ENCODE results near the gene GPX3.

DNA sequence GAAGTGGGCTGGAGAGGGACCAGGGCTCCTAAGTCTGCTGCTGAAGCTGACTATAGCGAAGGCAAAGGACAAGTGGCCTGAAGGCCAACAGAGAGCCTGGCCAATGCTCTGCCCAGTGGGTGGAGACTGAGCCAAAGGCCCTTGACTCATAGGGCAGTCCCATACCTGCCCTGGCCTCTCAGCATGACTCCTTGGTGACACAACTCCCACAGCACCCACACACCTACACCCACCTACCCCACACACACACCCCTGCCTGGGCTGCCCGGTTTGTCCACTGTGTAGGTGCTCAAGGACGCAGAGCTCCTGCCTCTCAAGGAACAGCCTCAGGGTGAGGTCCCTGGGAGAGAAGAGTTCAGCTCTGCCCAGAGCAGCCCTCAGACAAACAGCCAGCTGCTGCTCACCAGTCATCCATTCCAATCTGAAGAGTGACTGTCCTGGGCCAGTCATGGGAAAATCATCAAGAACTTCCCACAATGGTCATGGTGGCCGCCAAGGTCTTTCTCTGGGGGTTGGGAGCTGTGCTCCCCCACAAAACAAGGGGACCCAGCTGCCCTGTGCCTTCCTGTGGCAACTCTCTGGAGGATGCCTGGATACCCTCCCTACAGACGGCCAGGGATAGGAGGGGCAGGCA is 55.4 kb downstream of the GPX3 start:
- TF ChIP-seq CTCF (IDR thresholded peaks at IDR 0.05): no peak
- TF ChIP-seq POLR2A (IDR thresholded peaks at IDR 0.05): no peak

All from thyroid gland (tissue), 4 donors.